ENCODE data around the gene ALG2. TPM values are rescaled to one million over a fixed set of nuclear protein-coding genes. Genes with fewer than 3 reads are reported as not detected.

Gene ALG2
- total RNA-seq, 1 donor from 2014 or later = 52.4 TPM

DNA sequence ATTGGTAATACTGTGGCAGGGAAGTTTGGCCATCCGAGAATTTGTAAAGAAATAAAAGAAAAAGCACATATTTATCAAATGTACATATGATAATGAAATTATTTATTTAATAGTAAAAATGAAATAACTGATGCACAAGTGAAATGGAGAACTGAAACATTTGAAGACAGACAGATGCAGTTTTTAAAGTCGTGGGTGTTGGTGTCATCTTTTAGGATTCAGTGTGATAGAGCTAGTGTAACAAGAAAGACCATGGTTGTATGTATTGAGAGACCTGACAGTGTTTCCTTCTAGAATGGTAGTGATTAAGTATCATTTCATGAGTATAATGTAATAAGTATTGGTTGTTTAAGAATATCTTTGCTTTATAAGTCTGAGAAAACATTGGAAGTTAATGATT lies 2.7 kb upstream of the ALG2 start:
- no peaks in the 10 kb centered on the region for H3K27me3 ChIP-seq (ENCODE audit: control insufficient read depth, insufficient read depth, low read length)
- no peak for DNase-seq (ENCODE audit: low read depth)
- no peaks in the 10 kb centered on the region for H3K36me3 ChIP-seq (ENCODE audit: control insufficient read depth, insufficient read depth, low read length)
- H3K4me3 ChIP-seq (ENCODE audit: low read depth, low read length) = no peak overlapping the region
- TF ChIP-seq, protein P1, sequence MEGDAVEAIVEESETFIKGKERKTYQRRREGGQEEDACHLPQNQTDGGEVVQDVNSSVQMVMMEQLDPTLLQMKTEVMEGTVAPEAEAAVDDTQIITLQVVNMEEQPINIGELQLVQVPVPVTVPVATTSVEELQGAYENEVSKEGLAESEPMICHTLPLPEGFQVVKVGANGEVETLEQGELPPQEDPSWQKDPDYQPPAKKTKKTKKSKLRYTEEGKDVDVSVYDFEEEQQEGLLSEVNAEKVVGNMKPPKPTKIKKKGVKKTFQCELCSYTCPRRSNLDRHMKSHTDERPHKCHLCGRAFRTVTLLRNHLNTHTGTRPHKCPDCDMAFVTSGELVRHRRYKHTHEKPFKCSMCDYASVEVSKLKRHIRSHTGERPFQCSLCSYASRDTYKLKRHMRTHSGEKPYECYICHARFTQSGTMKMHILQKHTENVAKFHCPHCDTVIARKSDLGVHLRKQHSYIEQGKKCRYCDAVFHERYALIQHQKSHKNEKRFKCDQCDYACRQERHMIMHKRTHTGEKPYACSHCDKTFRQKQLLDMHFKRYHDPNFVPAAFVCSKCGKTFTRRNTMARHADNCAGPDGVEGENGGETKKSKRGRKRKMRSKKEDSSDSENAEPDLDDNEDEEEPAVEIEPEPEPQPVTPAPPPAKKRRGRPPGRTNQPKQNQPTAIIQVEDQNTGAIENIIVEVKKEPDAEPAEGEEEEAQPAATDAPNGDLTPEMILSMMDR (IDR thresholded peaks at IDR 0.05; ENCODE audit: insufficient read depth, low read length, poor library complexity, severe bottlenecking) = no peak

DNA sequence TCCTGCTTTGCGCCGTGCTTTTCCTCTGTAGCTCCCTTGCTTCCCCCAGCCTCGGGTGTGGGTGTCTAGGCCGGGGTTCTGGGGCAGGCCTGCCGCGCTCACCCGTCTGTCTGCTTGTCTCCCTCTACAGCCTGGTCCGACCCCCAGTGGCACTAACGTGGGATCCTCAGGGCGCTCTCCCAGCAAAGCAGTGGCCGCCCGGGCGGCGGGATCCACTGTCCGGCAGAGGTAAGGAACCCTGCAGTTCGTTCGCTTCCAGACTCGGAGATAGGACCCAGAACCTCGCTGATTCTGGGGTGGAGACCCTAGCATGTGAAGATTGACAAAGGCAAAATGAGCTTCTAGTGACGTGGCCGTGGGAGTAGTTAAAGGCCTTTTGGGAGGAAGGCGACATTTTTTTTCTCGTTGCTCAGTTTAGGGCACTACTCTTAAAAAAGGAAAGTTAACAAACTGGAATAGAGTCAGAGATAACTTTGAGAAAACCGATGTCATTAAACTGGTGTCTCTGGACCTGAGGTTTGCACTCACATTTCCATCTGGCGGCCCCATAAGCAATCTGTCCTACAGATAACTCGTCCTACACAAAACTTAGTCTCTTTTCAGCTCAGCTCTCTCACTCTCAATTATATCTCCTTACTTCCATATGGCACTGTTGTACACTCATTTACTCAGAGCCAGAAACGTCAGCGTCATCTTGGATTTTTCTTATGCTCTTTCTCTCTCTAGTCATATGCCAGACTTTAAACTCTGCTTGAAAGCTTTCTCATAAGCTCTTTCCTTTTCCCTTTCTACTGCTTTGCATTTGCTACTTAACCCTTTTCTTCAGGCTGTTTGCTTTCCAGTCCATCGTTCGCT lies 901 bp upstream of the ALG2 start:
- no peak for DNase-seq (ENCODE audit: low read depth)
- no peaks in the 10 kb centered on the region for H3K36me3 ChIP-seq (ENCODE audit: control insufficient read depth, insufficient read depth, low read length)
- TF ChIP-seq, protein P1 (IDR thresholded peaks at IDR 0.05; ENCODE audit: insufficient read depth, low read length, poor library complexity, severe bottlenecking) = no peak

DNA sequence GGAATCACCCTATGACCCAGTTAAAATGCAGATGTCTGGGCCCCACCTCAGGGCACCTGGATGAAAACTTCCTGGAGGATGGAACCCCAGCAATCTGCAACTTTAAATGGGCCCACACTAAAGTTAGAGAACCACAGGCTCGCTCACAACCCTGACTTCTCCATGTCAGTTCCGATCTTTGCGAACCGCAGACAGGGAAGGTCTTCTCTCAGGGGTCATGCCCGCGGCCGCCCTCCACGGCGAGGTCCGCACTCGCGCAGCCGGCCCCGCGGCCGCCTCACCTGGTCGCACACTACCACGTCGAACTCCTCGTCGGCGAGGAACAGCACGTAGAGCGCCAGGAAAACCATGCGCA lies 499 bp downstream of the ALG2 start:
- TF ChIP-seq, protein P1 (IDR thresholded peaks at IDR 0.05; ENCODE audit: insufficient read depth, low read length, poor library complexity, severe bottlenecking) = no peak
- no peak for DNase-seq (ENCODE audit: low read depth)
- no peaks in the 10 kb centered on the region for H3K36me3 ChIP-seq (ENCODE audit: control insufficient read depth, insufficient read depth, low read length)

More for the DNA sequence above, 901 bp upstream of the ALG2 start:
- Histone ChIP-seq H3K27me3 (ENCODE audit: control insufficient read depth, insufficient read depth, low read length) (no peaks in the 10 kb centered on the region), H3K4me3 (ENCODE audit: low read depth, low read length) (peak overlapping the region; percentile 75)

DNA sequence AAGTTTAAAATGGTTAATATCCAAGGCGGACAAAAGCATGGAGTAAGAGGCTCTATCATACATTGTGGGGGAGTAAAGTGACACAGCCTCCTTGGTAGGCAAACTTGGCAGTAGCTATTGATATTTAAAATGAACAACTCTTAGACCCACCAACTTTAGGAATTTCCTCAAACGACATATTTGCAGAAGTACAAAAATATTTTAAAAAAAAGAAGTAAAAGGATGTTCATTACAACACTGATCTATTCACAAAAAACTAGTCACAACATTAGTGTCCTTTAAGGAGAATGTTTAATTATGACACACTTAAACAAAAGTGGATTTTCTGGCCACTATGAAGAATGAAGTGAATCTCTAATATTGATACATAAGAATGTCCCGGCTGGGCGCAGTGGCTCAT lies 1.7 kb downstream of the ALG2 start:
- TF ChIP-seq, protein P1 (IDR thresholded peaks at IDR 0.05; ENCODE audit: insufficient read depth, low read length, poor library complexity, severe bottlenecking) = no peak
- no peaks in the 10 kb centered on the region for H3K36me3 ChIP-seq (ENCODE audit: control insufficient read depth, insufficient read depth, low read length)
- H3K4me3 ChIP-seq (ENCODE audit: low read depth, low read length) = no peak overlapping the region
- no peaks in the 10 kb centered on the region for H3K27me3 ChIP-seq (ENCODE audit: control insufficient read depth, insufficient read depth, low read length)
- DNase-seq (ENCODE audit: low read depth) = no peak

More for the DNA sequence above, 499 bp downstream of the ALG2 start:
- peak overlapping the region; percentile 75 for H3K4me3 ChIP-seq (ENCODE audit: low read depth, low read length)
- no peaks in the 10 kb centered on the region for H3K27me3 ChIP-seq (ENCODE audit: control insufficient read depth, insufficient read depth, low read length)

DNA sequence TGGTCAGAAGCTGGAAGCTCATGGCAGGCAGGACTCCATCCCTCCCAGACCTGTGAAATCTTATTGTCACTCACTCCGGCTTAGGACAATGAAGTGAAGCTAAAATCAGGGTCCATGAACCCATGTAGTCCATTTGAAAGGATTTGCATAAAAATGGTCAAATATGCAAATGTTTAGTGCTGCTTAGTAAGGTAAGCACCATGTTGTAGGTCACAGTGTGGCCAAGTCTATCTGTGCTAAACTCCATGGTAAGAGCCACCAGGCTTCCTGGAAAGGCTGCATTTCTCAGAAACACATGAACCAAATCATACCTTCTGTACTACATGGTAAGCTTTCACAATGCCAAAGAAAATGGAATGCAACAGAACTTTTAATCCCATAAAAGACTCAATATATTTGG lies 5.7 kb downstream of the ALG2 start:
- DNase-seq (ENCODE audit: low read depth) = no peak
- Histone ChIP-seq H3K36me3 (ENCODE audit: control insufficient read depth, insufficient read depth, low read length) (no peaks in the 10 kb centered on the region), H3K27me3 (ENCODE audit: control insufficient read depth, insufficient read depth, low read length) (no peaks in the 10 kb centered on the region), H3K4me3 (ENCODE audit: low read depth, low read length) (no peak overlapping the region)
- TF ChIP-seq, protein P1 (IDR thresholded peaks at IDR 0.05; ENCODE audit: insufficient read depth, low read length, poor library complexity, severe bottlenecking) = no peak

DNA sequence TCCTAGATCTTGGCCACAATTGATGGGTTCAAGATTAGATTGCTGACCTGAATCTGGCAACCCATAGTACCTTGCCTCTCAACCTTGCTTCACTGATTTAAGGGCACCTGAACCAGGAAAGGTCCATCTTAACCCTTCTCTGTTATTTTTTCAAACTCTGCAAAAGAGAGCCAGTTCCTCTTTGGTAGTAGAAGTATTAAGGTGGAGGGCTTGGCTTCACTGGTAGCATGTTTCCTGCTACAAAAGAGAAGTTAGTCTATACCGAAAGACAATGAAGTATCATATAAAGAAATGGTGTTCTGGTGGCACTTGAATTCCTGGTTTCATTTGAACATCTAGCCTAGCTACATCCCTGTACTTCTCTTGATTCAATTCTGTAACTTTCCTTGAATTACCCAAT lies 8.5 kb downstream of the ALG2 start:
- TF ChIP-seq, protein P1 (IDR thresholded peaks at IDR 0.05; ENCODE audit: insufficient read depth, low read length, poor library complexity, severe bottlenecking) = no peak
- DNase-seq (ENCODE audit: low read depth) = no peak
- no peaks in the 10 kb centered on the region for H3K36me3 ChIP-seq (ENCODE audit: control insufficient read depth, insufficient read depth, low read length)
- H3K4me3 ChIP-seq (ENCODE audit: low read depth, low read length) = no peak overlapping the region
- no peaks in the 10 kb centered on the region for H3K27me3 ChIP-seq (ENCODE audit: control insufficient read depth, insufficient read depth, low read length)
